NCI-H187 treated with DMSO at 0.1 percent for 48 hours (cell line): ENCODE results near the gene ETV6.

ENCODE experiments used
- DNase-seq: peaks from one replicate; lab custom pipeline; 2025; lab: John Stamatoyannopoulos, UW

ETV6 gene

GRCh38 chr12:11922361-11922760 lies 272.9 kb downstream of the ETV6 start:
- DNase-seq: no peak

- DNase-seq: no peak
Observed at GRCh38 chr12:11923067-11923466, 273.6 kb downstream of the ETV6 start.

- DNase-seq: no peak
Observed at GRCh38 chr12:11927286-11927935, 277.9 kb downstream of the ETV6 start.

GRCh38 chr12:11929714-11930113 lies 280.2 kb downstream of the ETV6 start:
- no peak for DNase-seq

GRCh38 chr12:11939223-11939622 lies 289.7 kb downstream of the ETV6 start:
- no peak for DNase-seq

GRCh38 chr12:11941606-11942337 lies 292.3 kb downstream of the ETV6 start:
- DNase-seq: no peak

GRCh38 chr12:11943919-11944700 lies 294.6 kb downstream of the ETV6 start:
- no peak for DNase-seq
